Left lung (tissue), 10 donors: ENCODE results near the gene KRTAP16-1. TPM values are rescaled to one million over a fixed set of nuclear protein-coding genes. Genes with fewer than 3 reads are reported as not detected.

Experiments
- ATAC-seq: fragments of 200-7000 bp; cut with Tn5 transposase; one replicate; pipeline ENCODE4 v1.9.1; 2020; ENCODE audit warnings: moderate library complexity
- DNase-seq, 4 donors: peaks; one replicate each; pipeline ENCODE4 v3.0.0-alpha.2; 2013 to 2020
- H3K27ac ChIP-seq, 2 donors: fragments of 200-600 bp; sonication (generic) in 1 of 2; one replicate each; pipeline versions ENCODE4 v1.5.0 to v1.8.0; 2020 to 2021
- H3K27me3 ChIP-seq, 2 donors: fragments of 200-600 bp; sonication (generic) in 1 of 2; one replicate each; pipeline versions ENCODE4 v1.5.0 to v1.8.0; 2020 to 2021
- H3K36me3 ChIP-seq, 2 donors: fragments of 200-600 bp; sonication (generic) in 1 of 2; one replicate each; pipeline versions ENCODE4 v1.5.0 to v1.8.0; 2020 to 2021
- H3K4me1 ChIP-seq, 2 donors: fragments of 200-600 bp; one replicate each; pipeline ENCODE4 v1.8.0; 2021
- H3K4me3 ChIP-seq, 2 donors: fragments of 200-600 bp; sonication (generic) in 1 of 2; one replicate each; pipeline versions ENCODE4 v1.5.0 to v1.8.0; 2020 to 2021; ENCODE audit warnings: mild to moderate bottlenecking in 1 of 2
- H3K9me3 ChIP-seq, 2 donors: fragments of 200-600 bp; sonication (generic) in 1 of 2; one replicate each; pipeline versions ENCODE4 v1.5.0 to v1.8.0; 2020 to 2021
- CTCF ChIP-seq, 2 donors: fragments of 200-600 bp; sonication (generic) in 1 of 2; IDR thresholded peaks; one replicate each; pipeline versions ENCODE4 v1.5.0 to v1.8.0; 2021; ENCODE audit warnings: antibody characterized with exemption in 2 of 2
- intact Hi-C, 2 donors: fragments of 100-400 bp; cut with DNase I; formaldehyde crosslinking; loops; one replicate each; pipeline versions ENCODE4 v1.11.2 to v1.14.2; 2022
- polyA plus RNA-seq, 6 donors: library from polyadenylated mRNA; unstranded; fragments of 120-200 nt; gene quantifications; one replicate each; pipeline ENCODE4 v1.2.1, GENCODE V29; 2013; ENCODE audit not compliant: insufficient read length in 6 of 6
- total RNA-seq, 2 donors: library from RNA; stranded (reverse); fragmentation: NEBNext Ultra II Directional; extraction: Animal tissue kit (Norgen Biotek cat#: 25700); gene quantifications; one replicate each; pipeline ENCODE4 v1.2.1, GENCODE V29; 2021
- donor health status: DM: no; HTN: yes; CAD: no.
- donor health status: DM: no; HTN: no; CAD: no.

Gene KRTAP16-1
- total and polyA plus RNA-seq, 8 donors, result not detected

GRCh38 chr17:41324180-41325075 lies 15.3 kb upstream of the KRTAP16-1 start:
- no peaks in the 10 kb centered on the region for H3K27me3 ChIP-seq
- no peaks in the 10 kb centered on the region for H3K4me1 ChIP-seq
- ATAC-seq (peak; percentile 72), DNase-seq (peak in 1 of 4 donors; percentile 21)
- H3K9me3 ChIP-seq, result peaks cover 0 to 10% of the 10 kb centered on the region in 2 donors
- no peaks in the 10 kb centered on the region for H3K36me3 ChIP-seq
- intact Hi-C loops, result no loop called here
- H3K4me3 ChIP-seq, result no peak overlapping the region
- no peak for TF ChIP-seq CTCF (IDR thresholded peaks at IDR 0.05)
- no peak overlapping the region for H3K27ac ChIP-seq

- H3K27ac ChIP-seq, result no peak overlapping the region
- no peaks in the 10 kb centered on the region for H3K27me3 ChIP-seq
- no peaks in the 10 kb centered on the region for H3K4me1 ChIP-seq
- intact Hi-C loops, result no loop called here
- no peak for DNase-seq
- peaks cover 0 to 13% of the 10 kb centered on the region in 2 donors for H3K9me3 ChIP-seq
- no peak for ATAC-seq
- no peak overlapping the region for H3K4me3 ChIP-seq
- no peak for TF ChIP-seq CTCF (IDR thresholded peaks at IDR 0.05)
- H3K36me3 ChIP-seq, result no peaks in the 10 kb centered on the region
These were observed 14.1 kb upstream of the KRTAP16-1 start for GRCh38 chr17:41322903-41323895.

- Histone ChIP-seq H3K4me1 (no peaks in the 10 kb centered on the region), H3K27ac (no peak overlapping the region), H3K4me3 (no peak overlapping the region), H3K27me3 (no peaks in the 10 kb centered on the region), H3K9me3 (peaks cover 0 to 13% of the 10 kb centered on the region in 2 donors), H3K36me3 (no peaks in the 10 kb centered on the region)
- DNase-seq (peak in 2 of 4 donors; percentile 17 to 30), ATAC-seq (peak; percentile 87)
- intact Hi-C loops, result no loop called here
- peak; percentile 54 to 85 for TF ChIP-seq CTCF (IDR thresholded peaks at IDR 0.05)
These were observed 13.2 kb upstream of the KRTAP16-1 start for GRCh38 chr17:41322094-41322902.

GRCh38 chr17:41318231-41318630 lies 9.1 kb upstream of the KRTAP16-1 start:
- H3K9me3 ChIP-seq, result peaks cover 0 to 13% of the 10 kb centered on the region in 2 donors

More at GRCh38 chr17:41318231-41318630, 9.1 kb upstream of the KRTAP16-1 start:
- Histone ChIP-seq H3K27me3 (no peaks in the 10 kb centered on the region), H3K27ac (no peak overlapping the region), H3K4me1 (no peaks in the 10 kb centered on the region), H3K36me3 (no peaks in the 10 kb centered on the region), H3K4me3 (no peak overlapping the region)
- intact Hi-C loops, result no loop called here
- no peak for TF ChIP-seq CTCF (IDR thresholded peaks at IDR 0.05)
- DNase-seq (no peak), ATAC-seq (no peak)
